Fibroblast of lung (primary cell): ENCODE measurements around the gene METTL4.

Experiments used
- CTCF ChIP-seq, 2 donors: IDR thresholded peaks in 1 of 2; conservative IDR thresholded peaks in 1 of 2; 1 replicate in 1 of 2; 2 replicates in 1 of 2; pipeline ENCODE4 v1.5.1; 2011 to 2012; ENCODE audit warnings: low read length in 2 of 2, control low read depth in 1 of 2, inconsistent platforms in 1 of 2, low read depth in 1 of 2, mild to moderate bottlenecking in 1 of 2
- EZH2 ChIP-seq: IDR thresholded peaks from 2 replicates; pipeline ENCODE4 v1.5.1; 2012; ENCODE audit warnings: low read length, control low read depth, mild to moderate bottlenecking; ENCODE audit errors: missing control alignments

DNA sequence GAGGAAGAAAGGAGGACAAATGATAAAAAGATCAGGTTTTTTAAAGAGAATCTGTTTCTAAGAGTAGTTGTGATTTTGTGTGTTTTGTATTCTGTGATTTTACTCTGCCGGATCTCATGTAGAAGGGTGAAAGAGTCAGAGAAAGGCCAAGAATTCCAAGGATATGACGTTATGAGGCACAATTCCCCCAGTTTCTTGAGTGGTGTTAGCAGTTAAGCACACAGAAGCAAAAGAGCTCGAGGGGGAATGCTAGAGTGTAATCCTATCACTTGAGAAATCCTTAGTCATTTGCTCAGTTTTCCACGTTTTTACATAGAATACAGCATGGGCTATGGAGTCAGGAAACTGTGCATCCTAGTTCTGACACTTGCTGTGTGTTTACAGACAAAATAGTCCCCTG is 34.8 kb downstream of the METTL4 start:
- no peak for TF ChIP-seq CTCF (conservative IDR thresholded peaks at IDR 0.05 in 1 of 2, IDR thresholded peaks at IDR 0.05 in 1 of 2; ENCODE audit: low read depth in 1 of 2, low read length in 2 of 2)
- no peak for TF ChIP-seq EZH2
